GM21737 (cell line): ENCODE data around the gene KIRREL1.

Experiments used
- ATAC-seq: cut with Tn5 transposase; IDR thresholded peaks from one replicate; pipeline ENCODE4 v1.9.1; 2021; ENCODE audit warnings: mild to moderate bottlenecking, moderate library complexity; ENCODE audit not compliant: unreplicated experiment

Gene KIRREL1

DNA sequence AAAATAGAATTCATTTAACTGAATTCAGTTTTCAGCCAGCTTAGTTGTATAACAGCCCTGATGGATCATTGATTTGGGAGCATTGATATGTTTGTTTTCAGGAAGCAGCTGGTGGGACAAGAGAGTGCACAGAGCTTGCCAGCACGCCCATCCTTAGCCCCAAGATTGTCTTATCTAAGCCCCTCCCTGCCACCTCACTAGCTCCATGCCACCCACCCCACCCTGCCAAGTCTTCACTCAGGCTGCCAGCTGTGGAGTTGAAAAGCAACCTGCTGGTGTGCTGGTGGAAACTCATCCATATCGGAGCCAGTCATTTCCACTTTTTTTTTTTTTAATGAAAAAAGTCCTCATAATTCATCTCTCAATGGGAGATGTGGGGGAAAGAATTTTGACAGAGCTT is 11.8 kb downstream of the KIRREL1 start:
- ATAC-seq: no peak

DNA sequence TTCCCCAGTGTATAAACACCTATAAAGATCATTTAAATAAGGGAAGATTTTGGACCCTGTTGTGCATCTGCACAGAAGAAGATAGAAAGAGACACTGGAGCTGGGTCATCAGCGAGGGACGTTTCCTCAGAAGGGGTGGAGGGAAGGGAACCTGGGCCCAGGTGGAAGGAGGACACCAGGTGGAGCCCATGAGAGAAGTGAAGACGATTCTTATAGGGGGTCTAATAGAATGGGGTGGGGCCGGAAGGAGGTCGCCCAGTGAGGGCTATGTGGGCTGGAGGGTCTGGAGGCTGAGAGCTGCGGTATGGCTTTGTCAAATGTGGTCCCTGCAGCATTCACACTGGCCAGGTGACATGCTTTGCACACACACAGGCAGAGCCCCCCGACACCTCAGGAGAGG is 13.7 kb downstream of the KIRREL1 start:
- no peak for ATAC-seq

DNA sequence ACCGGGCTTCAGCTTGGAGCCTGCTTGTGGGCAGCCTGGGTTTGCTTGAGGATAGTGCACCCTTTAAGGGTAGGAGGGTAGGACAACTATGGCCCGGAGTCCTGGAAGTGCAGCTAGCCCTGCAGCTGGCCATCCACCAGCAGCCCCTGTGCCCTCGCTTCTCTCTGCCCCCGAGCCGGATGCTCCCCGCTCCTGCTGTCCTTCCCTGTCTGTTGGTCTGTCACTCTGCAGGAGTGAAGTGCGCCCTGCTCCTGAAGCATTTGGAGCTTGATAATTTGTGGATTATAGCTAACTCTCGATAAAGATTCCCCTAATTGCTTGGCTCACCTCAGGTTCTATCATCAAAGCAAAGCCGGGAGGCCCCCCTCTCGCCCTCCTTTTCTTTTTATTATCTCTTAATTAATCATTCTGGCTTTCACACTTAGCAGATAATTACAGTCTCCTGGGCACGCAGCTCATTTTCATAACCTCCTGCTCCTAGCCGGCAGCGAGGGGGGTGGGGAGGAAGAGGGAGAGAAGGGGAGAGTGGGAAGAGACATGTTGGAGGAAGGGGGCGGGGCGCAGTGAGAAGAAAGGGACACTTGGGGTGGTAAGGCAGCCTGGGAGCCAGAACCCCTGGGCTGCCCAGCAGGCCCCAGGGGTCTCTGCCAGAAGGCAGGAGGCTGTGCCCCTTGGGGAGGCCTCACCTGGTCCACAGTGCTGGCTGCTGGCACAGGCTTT is 14.4 kb downstream of the KIRREL1 start:
- ATAC-seq: no peak

DNA sequence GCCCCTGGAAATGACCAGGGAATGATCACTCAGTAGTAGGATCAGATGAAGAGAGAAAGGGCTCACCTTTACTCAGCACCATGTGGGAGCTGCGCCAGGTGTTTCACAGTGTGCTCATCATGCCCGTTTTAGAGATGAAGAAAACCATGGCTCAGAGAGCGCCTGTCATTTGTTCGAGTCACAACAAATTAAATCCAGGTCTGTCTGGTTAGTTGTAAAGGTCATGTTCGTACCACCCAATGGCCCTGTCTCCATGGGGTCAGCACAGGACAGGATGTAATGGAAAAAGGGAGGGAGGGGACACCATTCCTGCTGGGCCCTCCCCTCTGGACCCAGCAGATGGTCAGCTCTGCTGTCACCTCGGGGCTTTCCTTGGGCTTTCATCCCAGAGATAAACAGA is 15.2 kb downstream of the KIRREL1 start:
- no peak for ATAC-seq

DNA sequence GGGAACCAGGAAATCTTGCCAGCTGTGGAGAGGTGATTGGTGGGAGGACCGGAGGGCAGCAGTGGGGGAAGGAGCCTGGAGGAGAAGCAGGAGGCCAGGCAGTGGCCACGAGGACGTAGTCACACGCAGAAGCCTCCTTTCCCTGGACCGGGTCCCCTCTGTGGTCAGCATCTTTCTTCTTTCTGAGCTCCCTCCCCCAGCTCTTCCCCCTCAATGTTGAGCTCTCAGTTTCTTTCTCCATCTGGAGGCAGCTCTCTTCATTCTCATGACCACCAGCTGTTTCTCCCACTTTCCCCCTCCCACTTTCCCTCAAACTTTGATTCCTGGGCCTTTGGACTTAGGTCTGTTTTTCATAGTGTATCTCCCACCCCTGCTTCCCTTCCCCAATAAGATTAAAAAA is 18.3 kb downstream of the KIRREL1 start:
- ATAC-seq: no peak

DNA sequence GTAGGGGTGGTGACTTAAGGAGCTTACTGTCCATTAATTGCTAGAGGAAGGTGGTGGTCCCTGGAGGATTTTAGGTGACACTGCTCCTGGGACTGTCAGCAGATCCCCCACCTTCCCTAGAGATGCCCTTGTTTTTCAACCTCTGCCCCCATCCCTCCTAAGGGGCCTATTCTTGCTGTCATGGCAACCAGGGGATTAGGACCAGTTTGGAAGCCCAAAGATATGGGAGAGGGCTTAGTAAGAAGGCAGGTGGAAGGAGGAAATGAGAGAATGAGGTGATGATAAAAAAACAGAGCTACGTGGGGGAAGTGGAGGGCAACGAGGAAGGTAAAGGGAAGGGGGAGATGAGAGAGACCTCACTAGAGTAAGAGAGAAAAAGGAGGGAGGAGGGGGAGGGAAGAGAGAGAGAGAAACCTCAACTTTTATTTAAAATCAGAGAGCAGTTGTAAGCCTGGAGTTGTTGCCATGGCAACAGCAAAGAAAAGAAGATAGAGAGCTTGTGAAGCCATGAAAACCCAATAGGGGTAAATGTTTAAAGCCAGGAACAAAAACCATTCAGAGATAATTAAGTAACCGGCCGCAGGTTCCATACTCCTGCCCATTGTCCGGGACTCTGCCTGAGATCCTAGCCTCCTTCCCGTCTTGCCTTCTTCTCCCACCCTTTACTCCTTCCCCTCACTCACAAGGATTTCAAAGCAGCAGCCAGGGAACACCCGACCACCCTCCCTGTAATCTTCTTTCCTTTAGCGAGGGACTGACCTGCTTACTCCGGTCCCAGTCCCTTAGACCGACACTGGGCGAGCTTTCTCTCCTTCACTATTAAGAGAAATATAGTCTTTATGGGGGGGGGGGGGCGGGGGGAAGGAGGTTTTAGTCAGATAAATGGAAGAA is 20.6 kb downstream of the KIRREL1 start:
- no peak for ATAC-seq

DNA sequence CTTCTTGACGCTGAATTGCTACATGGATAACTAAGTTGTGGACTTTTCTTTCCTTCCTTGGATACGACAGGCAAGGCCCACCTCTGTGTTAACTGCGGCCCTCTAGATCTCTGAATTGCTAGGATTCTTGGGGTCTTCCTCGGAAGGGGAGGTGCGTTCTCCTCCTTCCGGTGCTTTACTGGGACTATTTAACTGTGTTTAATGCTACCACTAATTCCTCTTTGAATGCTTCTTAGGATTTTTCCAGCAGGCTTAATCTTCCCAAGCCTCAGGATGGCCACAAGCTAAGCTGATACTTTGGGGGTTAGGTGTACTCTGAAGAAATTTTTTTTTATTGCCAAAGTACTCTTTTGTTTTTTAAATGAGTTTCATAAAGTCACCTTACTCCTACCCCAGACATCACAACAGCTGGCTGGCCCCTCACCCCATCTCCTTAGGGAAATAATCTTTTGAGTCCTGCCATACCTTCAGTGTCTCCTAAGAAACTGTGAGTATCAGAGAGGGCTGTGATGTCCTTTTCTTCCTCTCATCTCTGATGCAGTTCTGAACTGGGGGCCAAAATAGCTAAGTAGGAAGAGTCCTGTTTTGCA is 21.4 kb downstream of the KIRREL1 start:
- no peak for ATAC-seq

DNA sequence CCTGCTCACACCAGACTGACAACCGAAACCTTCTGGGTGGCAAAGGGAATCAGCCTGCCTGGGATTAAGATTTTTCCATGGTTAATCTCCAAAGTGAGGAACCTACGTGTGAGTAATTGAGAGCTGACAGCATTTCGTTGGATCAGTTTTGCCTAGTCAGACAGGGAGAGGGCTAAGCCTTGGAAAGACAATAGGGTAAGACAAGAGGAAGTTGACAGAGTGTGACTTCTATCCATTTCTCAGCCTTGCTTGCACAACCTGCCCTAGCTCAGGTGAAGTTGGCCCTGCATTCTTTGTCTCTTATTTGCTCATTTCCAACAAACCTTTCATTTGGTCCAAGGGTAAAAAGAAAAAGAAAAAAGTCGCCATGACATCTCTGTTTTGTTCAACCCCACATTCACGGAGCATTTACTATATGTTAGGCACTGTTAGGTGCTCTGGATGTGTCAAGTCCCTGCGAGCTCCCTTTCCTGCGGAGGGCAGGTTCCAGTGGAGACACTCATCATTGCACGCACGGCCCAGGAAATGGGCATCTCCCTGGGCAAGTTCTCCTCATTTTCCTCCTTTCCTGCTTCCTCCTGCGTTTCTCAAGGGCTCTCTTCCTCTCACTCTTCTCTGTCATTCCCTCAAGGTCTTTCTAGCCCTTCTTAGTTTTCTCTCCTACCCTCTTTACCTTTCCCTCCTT is 23.3 kb downstream of the KIRREL1 start:
- ATAC-seq: no peak

DNA sequence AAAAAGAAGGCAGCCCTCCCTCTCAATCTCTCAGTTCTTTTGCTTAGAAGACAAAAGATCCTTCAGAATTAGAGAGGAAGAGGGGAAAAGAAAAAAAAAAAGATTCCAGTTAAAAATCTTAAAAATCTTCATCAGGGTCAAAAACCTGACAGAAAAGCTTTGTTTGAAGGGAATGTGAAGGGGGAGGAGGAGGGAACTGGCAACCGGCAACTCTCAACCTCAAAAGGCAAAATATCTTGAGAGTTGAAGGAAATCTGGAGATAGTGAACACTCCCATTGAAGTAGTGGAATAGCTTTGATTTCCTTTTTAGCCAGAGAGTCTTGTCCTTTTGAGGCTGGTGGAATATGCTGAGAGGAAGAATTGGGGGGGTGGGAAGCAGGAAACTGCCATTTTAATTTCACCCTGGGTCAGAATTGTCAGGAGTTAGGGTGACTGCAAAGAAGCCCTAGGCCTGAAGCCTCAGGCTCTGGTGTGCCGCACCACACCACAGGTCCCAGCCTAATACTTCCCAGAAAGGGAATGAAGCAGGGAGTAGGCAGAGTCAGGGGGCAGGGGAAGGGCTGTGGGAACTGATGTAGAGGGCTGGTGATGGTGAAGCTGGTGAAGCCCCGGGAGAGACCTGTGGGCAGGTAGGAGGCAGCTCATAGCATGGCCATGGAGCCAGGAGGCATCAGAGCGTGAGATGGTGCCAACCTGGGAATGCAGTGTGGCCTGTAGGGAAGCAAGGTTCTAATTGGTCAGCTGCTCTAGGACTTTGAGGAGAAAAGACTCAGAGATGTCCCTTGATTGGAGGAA is 24.6 kb downstream of the KIRREL1 start:
- ATAC-seq: no peak

DNA sequence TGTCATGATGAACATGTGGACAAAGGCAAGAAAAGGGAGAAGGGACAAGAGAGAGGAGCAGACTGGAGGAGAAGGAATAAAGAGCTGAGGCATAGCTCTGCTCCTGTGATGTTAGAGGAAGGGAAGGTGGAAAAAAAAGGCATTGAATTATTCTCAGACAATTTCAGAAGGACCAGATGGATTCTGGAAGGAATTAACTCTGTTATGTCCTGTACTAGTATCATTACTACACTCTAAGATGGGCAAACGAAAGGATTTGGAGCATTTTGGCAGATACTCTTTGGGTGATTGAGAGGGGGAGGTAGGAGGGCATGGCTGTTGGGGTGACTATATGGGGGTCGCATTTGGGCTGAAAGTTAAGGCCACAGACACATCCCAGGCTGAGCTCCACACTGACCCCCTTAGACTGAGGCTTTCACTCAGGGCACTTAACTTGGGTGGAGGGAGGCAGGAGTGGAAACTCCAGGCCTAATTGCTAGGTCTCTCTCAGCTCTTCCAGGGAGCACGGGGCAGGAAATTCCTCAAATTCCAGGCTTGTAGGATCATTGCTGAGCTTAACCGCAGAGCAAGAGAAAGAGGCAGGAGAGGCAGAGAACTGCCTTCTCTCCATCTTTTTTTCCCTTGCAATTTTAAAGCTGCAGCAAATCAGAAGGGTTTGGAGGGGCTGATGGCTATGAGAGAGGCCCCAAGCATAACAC is 25.9 kb downstream of the KIRREL1 start:
- no peak for ATAC-seq

DNA sequence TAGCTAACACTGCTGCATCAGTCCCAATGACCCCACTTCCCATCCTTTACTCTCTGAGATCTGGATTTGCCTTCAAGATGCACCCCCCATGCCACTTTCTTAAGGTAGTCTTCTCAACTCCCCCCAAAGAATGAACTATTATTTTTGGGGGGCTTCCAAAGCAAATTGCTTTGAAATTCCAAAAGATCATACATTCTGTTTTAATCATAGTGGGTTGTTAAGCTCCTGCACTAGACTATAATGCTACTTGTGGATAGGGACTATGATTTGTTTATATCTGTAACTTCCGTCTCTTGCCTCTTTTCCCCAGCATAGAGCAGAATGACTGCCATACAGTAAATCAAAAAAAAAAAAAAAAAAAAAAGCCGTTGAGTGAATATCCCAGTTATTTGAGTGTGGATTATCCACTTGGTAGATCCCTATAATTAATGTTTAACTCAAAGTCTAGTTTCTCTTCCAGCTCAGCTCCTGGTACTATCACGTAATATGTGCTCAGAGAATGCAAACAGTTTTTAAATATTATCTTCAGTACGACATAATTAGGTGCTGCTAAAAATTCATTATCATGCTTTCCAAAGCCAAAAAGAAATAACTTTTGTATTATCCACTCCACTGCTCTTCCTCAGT is 26.9 kb downstream of the KIRREL1 start:
- no peak for ATAC-seq

DNA sequence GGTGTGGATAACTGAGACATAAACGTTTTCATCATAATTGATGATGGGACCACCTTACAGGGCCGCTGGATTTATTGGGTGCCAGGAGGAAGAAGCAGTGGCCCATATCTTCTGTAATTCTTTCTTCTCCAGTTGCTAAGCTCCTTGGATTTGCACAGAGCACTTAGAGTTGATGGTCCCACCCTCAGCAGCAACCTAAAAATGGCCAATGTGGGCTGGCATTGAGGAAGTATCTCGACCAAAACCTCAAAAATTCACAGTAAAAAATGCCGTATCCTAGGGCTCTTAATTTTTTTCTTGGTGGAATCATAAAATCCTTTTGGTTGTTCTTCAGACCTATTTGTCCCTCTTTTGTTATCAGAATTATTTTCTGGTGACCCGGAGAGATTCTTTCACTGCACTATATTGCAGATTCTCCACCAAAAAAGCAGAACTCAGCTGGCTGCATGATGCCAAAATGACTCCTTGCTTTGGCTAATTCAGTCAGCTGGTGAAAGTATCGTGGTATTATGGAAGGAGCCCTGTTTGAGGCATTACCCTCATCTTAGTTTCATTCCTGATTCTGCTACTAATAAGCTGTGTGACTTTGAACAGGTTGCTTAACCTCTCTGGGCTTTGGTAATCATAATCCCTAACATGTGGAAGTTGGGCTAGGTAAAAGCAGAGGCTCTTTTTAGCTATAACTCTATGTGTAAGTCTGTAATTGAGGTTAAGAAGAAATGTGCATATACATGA is 27.6 kb downstream of the KIRREL1 start:
- no peak for ATAC-seq

DNA sequence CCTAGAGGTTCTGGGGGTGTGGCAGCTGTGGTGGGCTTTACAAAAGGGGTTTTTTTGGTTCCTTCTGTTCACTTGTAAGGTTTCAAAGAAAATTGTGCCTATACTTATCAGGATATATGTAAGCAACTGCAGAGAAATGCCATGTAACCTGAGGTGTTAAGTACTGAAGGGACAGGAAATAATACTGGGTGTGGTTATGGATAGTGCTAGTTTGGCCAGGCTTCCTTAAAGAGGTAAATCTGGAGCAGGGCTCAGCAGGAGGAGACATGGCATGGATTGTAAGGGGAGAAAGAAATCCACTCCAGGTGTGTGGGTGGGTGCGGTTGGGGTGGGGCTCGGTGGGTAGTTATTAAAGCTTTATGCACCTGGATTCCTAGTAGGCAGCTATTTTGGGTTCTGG is 28.3 kb downstream of the KIRREL1 start:
- no peak for ATAC-seq

DNA sequence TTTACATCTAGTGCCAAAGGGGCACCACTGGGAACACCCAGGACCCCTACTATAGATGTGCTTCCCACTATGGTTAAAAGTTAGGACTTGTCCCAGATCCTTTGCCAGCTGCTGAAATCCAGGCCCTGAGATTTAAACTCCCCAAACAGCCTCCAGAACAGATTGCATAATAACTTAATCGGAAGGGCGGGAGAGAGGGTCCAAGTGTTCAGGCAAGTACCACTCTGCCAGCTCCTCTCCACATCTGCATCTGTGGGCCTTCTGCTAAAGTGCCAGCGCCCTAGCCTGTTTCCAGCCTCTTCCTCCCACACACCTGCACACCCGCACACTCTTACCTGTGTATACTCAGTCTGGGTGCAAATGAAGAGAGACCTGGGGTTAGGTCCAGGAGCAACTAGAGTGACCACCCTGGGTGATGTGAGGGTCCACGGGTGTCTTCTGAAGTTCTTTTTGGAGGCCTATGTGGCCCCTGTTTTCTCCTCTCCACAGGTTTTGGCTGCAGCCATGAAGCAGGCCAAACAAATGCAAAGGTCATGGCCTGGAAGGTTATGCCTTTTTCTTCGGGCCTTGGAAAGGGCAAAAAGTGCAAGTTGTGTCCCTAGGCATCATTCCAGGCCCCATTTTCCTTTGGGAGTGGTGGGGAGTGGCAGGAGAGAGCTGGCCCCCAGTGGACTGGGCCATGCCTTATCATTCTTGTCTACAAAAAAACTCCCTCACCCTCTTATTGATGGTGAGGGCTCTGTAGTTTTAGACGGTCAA is 29.3 kb downstream of the KIRREL1 start:
- no peak for ATAC-seq

DNA sequence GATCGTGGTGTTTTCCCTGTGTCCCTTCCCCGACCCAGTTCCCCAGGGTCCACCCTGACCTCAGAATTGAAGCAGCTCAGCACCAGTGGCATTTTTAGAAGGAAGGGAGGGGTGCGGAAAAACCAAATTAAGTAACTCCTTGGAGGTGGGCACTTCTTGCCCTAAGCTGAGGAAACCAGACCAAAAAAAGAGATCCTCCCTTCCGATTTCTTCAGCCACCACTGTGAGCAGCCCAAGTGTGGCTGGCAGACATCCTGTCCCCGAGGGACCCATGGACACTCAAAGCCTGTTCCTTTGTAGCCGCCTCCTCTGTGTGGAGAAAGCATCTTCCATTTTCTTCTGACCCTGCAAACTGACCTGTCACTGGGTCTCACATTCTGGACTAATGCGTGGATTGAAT is 31.3 kb downstream of the KIRREL1 start:
- ATAC-seq: no peak

DNA sequence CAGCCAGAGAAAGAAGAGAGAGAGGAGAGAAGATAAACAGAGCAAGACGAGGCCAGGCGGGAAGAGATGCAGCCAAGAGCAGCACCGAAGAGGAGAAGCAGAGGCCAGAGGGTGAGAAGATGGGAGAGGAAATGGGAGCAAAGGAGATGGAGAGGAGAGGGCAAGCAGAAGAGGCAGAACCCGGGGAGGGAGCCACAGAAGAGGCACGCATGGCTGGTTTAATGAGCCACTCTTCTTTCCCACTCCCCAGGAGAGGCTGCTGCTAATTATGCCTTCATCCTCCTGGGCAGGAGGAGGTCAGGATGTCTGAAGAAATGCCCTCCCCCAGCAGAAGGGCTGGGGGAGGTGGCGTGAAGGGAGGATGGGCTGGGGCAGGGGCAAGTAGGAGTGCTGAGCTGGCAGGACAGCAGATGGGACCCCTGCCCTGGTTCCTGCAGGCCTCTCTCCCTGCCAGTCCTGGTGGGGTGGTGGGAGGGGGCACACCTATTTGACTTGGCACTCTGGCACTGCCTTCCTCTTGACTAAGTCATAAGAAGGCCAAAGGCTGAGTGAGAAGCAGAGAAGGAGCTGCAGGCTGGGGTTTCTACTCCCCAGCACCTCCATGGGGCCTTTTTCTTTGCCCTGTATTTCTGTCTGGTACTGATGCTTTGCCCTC is 32.3 kb downstream of the KIRREL1 start:
- no peak for ATAC-seq

DNA sequence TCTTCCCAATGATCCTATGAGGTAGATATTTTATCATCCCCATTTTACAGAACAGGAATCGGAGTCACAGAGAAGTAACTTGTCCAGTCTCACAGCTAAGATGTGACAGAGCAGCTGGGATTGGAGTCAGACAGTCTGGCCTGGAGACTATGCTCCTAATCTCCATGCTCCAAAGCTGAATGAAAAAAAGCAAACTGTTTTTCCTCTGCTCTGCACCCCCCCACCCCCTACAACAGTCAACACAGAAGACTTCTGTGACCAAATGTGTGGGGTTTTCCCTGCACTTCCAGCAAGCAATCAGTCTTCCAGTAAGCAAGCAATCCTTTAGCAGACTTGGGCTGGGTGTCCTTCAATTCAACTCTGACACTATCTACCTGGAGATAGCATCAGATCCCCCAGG is 33.2 kb downstream of the KIRREL1 start:
- no peak for ATAC-seq

DNA sequence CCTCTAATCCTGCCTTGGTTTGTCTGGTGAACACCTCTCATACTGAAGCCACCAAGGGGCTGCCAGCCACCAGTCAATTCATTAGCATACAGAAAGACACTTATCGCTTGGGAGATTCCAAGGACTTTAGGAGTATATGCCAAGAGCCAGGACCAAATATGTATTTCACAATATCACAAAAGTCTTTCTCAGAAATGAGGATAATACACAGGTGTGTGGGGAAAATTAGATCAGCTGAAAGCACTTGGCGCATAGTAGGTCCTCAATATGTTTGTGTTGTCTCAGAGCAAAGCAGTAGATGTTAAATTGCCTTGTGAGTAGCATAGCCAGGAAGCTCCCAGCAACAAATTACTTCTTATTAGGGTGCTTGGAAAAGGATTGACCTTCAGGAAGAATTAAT is 34.1 kb downstream of the KIRREL1 start:
- no peak for ATAC-seq
